Midbrain (tissue), 1 donor: ENCODE measurements around the gene CIB1.
A peak's percentile ranks its signal among the peaks of the same experiment; 100 is the strongest.

Experiments used
- DNase-seq: peaks from one replicate; lab custom pipeline; 2025; lab: John Stamatoyannopoulos, UW

CIB1 gene

GRCh38 chr15:90240856-90241255, 7.1 kb upstream of the CIB1 start:
- DNase-seq = no peak

DNA sequence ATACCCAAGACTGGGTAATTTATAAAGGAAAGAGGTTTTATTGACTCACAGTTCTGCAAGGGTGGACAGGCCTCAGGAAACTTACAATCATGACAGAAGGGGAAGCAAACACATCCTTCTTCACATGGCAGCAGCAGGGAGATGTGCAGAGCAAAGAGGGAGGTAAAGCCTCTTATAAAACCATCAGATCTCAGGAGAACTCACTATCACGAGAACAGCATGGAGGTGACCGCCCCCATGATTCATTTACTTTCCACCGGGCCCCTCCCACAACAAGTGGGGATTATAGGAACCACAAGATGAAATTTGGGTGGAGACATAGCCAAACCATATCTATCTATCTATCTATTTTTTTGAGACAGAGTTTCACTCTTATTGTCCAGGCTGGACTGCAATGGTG, 5.6 kb upstream of the CIB1 start:
- DNase-seq = no peak

DNA sequence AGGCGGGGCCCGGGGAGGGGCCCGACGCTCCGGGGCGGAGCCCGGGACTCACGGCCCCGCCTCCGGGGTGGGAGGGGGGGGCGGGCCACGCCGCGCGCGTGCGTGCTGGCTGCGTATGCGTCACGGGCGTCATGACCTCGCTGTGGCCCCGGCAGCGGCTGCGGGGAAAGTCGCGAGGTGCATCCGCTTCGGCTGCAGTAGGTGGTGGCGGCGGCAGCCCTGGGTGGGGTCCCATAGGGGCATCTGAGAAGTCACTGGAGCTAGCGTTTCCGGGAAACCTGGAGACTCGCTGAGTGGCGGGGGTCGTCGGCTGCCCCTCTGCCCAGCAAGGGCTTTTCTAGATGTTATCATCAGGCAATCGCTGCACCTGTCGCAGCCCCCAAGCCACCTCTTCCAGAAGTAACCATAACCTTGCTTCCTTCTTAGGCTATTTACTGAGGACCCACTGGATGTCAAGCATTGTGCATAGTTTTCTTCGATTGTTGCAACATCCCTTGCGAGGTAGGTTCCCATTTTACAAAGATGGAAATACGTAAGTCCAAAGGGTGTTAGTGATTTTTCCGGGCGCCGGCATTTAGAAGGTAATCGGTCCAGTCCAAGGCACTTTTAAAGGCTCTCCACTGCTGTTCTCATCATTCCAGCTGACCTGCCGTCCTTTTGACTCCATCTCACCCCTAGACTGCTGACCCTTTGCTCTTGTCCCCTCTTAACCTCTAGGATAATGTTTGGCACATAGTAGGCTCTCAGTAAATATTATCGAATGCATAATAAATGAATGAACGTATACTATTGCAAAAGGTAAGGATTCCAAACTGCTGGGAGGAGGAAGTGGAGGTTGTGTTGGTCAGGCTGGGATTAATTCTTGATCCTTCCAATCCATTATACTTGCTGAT, 601 bp upstream of the CIB1 start, which contains the start of gene GDPGP1:
GDPGP1 (plus strand) TSS at position 114 of the 893 bp plus-strand sequence. CDS start 6,700 bp downstream, outside the sequence.
- DNase-seq = no peak

GRCh38 chr15:90232941-90233386, 777 bp downstream of the CIB1 start:
- DNase-seq = no peak

DNA sequence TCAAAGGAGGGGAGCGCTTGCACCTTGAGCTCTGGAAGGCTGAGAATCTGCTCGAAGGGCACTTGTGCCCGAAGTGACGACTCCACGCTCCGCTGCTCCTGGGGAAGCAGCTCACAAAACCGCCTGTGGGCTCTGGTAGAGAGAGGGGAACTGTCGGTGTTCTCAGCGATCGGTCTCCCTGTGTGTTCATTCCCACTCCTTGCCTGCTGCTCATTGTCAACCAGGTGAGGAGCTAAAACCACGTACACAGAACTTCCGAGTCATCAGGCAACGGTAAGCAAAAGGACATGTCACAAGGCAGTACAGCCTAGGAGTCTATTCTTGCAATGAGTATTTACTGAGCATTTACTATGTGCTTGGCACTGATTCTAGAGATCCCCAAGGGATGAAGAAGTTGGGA, 1.5 kb downstream of the CIB1 start:
- DNase-seq = no peak

DNA sequence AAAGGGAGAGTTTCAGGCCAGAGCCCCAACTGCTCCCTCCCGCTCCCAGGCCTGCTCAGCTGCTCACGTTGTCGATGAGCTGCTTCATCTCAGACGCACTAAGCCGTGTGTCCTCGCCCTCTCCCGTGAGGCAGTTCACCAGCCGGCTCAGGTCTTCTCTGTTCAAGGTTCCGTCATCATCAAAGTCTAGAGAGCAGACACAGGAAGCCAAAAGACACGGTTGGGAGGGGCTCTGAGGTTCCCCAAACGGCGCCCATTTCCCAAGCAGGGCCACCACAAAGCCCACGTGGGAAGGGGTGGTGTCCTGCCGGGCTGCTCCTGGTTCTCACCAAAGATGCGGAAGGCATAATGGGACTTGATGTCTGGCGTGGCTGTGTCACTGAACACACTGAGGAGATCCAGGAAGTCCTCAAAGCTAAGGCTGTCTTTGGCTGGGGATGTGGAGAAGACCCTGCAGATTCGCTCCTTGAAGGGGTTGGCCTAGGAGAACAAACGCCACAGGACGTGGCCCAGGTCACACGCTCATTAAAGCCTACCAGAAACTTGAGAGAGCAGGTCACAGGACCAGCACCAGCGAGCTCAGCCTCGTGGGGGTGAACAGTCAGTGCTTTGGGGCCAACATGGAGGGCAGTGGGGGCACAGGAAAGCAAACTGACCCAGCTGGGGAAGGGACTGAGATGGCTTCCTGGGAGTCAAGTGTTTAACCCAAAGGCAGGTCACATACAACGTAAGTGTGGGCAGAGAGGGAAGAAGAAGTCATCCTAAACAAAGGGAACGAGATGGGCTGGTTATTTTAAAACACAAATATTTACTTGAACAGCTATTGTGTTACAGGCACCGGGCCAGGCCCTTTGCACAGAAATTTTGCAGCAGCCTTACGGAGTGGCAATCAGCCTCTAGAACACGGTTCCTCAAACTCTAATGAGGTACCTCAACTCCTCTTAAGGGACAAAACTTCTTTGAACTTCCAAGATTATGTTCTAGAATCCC, 2.4 kb downstream of the CIB1 start:
- no peak for DNase-seq

DNA sequence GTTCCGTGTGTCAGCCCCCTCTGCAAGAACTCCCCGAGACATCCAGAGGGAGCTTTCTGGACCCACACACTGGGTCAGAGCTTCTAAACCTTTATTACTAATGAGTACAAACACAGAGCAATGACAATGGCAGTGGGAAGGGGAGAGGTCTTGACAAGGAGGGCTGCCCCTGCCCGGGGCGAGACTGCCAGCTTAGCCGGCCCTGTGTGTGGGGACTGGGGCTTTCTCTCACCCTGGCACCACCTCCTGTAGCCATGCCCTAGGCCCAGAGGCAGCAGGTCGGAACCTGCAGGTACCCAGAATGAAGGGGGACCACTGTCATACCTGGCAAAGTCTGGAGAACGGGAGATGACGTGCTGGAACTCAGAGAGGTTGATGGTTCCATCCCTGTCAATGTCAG, 3.1 kb downstream of the CIB1 start:
- DNase-seq = no peak

DNA sequence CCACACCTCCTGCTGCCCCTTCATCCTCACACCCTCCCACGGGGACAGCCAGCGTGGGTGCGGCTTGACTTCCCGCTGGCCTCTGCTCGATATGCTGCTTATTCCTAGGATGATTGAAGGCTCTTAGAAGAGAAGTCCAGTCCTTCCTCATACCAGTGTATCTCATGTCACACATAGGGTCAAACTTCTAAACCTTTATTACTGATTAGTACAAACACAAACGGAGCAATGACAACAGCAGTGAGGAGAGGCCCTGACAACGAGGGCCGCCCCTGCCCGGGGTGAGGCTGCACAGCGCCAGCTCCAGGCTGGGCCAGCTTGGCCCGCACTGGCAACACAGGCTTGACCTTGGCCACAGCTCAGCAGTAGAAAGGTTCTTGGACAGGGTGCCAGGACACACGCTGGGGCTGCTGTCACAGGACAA, 3.7 kb downstream of the CIB1 start:
- peak; percentile 37 for DNase-seq

DNA sequence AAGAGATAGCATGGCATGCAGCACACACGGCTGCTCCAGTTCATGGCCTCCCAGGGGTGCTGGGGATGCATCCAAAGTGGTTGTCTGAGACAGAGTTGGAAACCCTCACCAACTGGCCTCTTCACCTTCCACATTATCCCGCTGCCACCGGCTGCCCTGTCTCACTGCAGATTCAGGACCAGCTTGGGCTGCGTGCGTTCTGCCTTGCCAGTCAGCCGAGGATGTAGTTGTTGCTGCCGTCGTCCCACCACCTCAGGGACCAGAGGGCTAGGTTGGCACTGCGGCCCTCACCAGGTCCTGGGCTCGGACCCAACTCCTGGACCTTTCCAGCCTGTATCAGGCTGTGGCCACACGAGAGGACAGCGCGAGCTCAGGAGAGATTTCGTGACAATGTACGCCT, 4.8 kb downstream of the CIB1 start:
- DNase-seq = no peak

DNA sequence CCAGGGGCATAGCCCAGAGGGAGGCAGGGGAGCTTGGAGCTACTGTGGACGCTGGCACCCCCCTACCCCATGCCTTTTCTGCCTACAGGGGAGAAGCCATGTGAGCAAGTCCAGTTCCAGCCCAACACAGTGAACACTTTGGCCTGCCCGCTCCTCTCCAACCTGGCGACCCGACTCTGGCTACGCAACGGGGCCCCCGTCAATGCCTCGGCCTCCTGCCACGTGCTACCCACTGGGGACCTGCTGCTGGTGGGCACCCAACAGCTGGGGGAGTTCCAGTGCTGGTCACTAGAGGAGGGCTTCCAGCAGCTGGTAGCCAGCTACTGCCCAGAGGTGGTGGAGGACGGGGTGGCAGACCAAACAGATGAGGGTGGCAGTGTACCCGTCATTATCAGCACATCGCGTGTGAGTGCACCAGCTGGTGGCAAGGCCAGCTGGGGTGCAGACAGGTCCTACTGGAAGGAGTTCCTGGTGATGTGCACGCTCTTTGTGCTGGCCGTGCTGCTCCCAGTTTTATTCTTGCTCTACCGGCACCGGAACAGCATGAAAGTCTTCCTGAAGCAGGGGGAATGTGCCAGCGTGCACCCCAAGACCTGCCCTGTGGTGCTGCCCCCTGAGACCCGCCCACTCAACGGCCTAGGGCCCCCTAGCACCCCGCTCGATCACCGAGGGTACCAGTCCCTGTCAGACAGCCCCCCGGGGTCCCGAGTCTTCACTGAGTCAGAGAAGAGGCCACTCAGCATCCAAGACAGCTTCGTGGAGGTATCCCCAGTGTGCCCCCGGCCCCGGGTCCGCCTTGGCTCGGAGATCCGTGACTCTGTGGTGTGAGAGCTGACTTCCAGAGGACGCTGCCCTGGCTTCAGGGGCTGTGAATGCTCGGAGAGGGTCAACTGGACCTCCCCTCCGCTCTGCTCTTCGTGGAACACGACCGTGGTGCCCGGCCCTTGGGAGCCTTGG, 5.6 kb downstream of the CIB1 start:
- no peak for DNase-seq

DNA sequence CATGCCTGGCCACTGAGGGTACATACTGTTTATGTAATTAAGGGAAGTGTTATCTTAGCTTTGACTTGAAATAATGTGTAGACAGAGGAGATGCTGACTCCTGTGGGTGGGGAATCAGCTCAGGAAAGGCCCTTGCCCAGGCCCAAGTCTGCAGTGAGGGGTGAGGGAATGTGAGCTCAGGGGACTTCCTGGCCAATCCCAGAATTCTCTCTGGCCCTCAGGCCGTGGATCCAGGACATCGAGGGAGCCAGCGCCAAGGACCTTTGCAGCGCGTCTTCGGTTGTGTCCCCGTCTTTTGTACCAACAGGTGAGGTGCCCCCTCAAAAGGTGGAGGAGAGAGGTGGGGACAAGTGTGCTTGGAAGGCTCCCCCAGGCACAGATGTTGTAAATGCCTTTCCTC, 6.4 kb downstream of the CIB1 start:
- no peak for DNase-seq

- no peak for DNase-seq
These were observed 8.1 kb downstream of the CIB1 start for GRCh38 chr15:90225504-90226234.

GRCh38 chr15:90225047-90225446, 8.7 kb downstream of the CIB1 start:
- no peak for DNase-seq

GRCh38 chr15:90223441-90224165, 10.1 kb downstream of the CIB1 start:
- no peak for DNase-seq

- no peak for DNase-seq
These were observed 11.2 kb downstream of the CIB1 start for GRCh38 chr15:90222547-90222946.

GRCh38 chr15:90221246-90221900, 12.4 kb downstream of the CIB1 start:
- peak; percentile 86 for DNase-seq

- DNase-seq = peak; percentile 11
These were observed 14.2 kb downstream of the CIB1 start for GRCh38 chr15:90219421-90220141.

GRCh38 chr15:90217671-90218394, 15.9 kb downstream of the CIB1 start:
- no peak for DNase-seq
